Colonic mucosa (tissue), 4 donors: ENCODE data around the gene CELA2B. TPM values are rescaled to one million over a fixed set of nuclear protein-coding genes. Genes with fewer than 3 reads are reported as not detected.

Experiments
- DNase-seq: peaks from one replicate; pipeline ENCODE4 v3.0.0-alpha.2; 2020
- H3K27ac ChIP-seq: fragments of 200-600 bp; one replicate; pipeline ENCODE4 v1.8.0; 2021
- H3K27me3 ChIP-seq: fragments of 200-600 bp; one replicate; pipeline ENCODE4 v1.8.0; 2021
- H3K36me3 ChIP-seq: fragments of 200-600 bp; one replicate; pipeline ENCODE4 v1.8.0; 2021
- H3K4me1 ChIP-seq: fragments of 200-600 bp; one replicate; pipeline ENCODE4 v1.8.0; 2021; ENCODE audit warnings: mild to moderate bottlenecking
- H3K4me3 ChIP-seq: fragments of 200-600 bp; one replicate; pipeline ENCODE4 v1.8.0; 2021
- H3K9ac ChIP-seq, 2 donors: one replicate each; pipeline ENCODE4 v1.7.0; 2013; ENCODE audit warnings: control low read depth in 2 of 2, low read depth in 2 of 2, low read length in 2 of 2
- H3K9me3 ChIP-seq: fragments of 200-600 bp; one replicate; pipeline ENCODE4 v1.8.0; 2021
- CTCF ChIP-seq: fragments of 200-600 bp; IDR thresholded peaks from one replicate; pipeline ENCODE4 v1.8.0; 2022; ENCODE audit warnings: antibody characterized with exemption, mild to moderate bottlenecking
- intact Hi-C: fragments of 100-400 bp; cut with DNase I; formaldehyde crosslinking; loops from one replicate; pipeline ENCODE4 v1.14.1; 2022
- total RNA-seq, 2 donors: library from RNA; stranded (reverse); fragmentation: NEBNext Ultra II Directional in 1 of 2; extraction: Animal tissue kit (Norgen Biotek cat#: 25700) in 1 of 2; gene quantifications; one replicate each; pipeline ENCODE4 v1.2.1, GENCODE V29; 2021
- donor health status: healthy.
- donor health status: DM: no; HTN: no; CAD: no.
- donor health status: DM: no; HTN: no; CAD: no.

The CELA2B gene
- total RNA-seq, 2 donors from 2014 or later: 1.1 TPM; not detected in 1

GRCh38 chr1:15526490-15527339 is 50.8 kb downstream of the CELA2B start, which contains the start of gene DNAJC16:
Gene DNAJC16 (plus strand): TSS chr1:15526848. CDS start chr1:15529106, 2,258 bp downstream.
- peak; percentile 100 for DNase-seq
- peak within 1 kb of the TSS; percentile 74 to 95 for H3K9ac ChIP-seq
- H3K9me3 ChIP-seq: no peaks in the 10 kb centered on the region
- H3K27me3 ChIP-seq: no peaks in the 10 kb centered on the region
- TF ChIP-seq CTCF: no peak
- peaks cover 5% of the 10 kb centered on the region for H3K4me1 ChIP-seq
- H3K4me3 ChIP-seq: peak within 1 kb of the TSS; percentile 83
- intact Hi-C loops: no loop called here
- peak within 1 kb of the TSS; percentile 89 for H3K27ac ChIP-seq
- H3K36me3 ChIP-seq: no peaks in the 10 kb centered on the region

GRCh38 chr1:15531003-15531402 is 55.1 kb downstream of the CELA2B start:
- intact Hi-C loops: no loop called here
- no peak overlapping the region for H3K4me3 ChIP-seq
- H3K36me3 ChIP-seq: no peaks in the 10 kb centered on the region
- DNase-seq: no peak
- H3K9ac ChIP-seq: no peak overlapping the region
- no peaks in the 10 kb centered on the region for H3K27me3 ChIP-seq
- H3K27ac ChIP-seq: no peak overlapping the region
- no peak for TF ChIP-seq CTCF
- no peaks in the 10 kb centered on the region for H3K9me3 ChIP-seq
- H3K4me1 ChIP-seq: no peaks in the 10 kb centered on the region

- Histone ChIP-seq H3K27ac (no peak overlapping the region), H3K27me3 (no peaks in the 10 kb centered on the region), H3K9me3 (no peaks in the 10 kb centered on the region), H3K36me3 (no peaks in the 10 kb centered on the region), H3K4me3 (no peak overlapping the region), H3K4me1 (no peaks in the 10 kb centered on the region), H3K9ac (no peak overlapping the region)
- no peak for TF ChIP-seq CTCF
- intact Hi-C loops: no loop called here
- no peak for DNase-seq
These were observed 55.8 kb downstream of the CELA2B start for GRCh38 chr1:15531682-15532081.

GRCh38 chr1:15538771-15539170 is 62.9 kb downstream of the CELA2B start:
- Histone ChIP-seq H3K9ac (no peak overlapping the region), H3K4me1 (no peaks in the 10 kb centered on the region), H3K27ac (no peak overlapping the region), H3K9me3 (no peaks in the 10 kb centered on the region), H3K4me3 (no peak overlapping the region), H3K27me3 (no peaks in the 10 kb centered on the region), H3K36me3 (peaks cover 7% of the 10 kb centered on the region)
- DNase-seq: no peak
- no peak for TF ChIP-seq CTCF
- intact Hi-C loops: no loop called here

- intact Hi-C loops: no loop called here
- Histone ChIP-seq H3K9me3 (no peaks in the 10 kb centered on the region), H3K36me3 (peaks cover 14% of the 10 kb centered on the region), H3K4me1 (no peaks in the 10 kb centered on the region), H3K27ac (no peak overlapping the region), H3K9ac (no peak overlapping the region), H3K27me3 (no peaks in the 10 kb centered on the region), H3K4me3 (no peak overlapping the region)
- no peak for DNase-seq
- TF ChIP-seq CTCF: no peak
These were observed 64.3 kb downstream of the CELA2B start for GRCh38 chr1:15540186-15540585.

Other genes starting within 250 kb of the CELA2B start
- gene FHAD1, start 228.9 kb upstream of the CELA2B start, total RNA-seq: 1 to 10 TPM; 1.5 to 1.8 TPM
- gene EFHD2, start 66.2 kb upstream of the CELA2B start, total RNA-seq: 100 to 1,000 TPM; 160 to 191 TPM
- gene CTRC, start 37.7 kb upstream of the CELA2B start, total RNA-seq: 1 to 10 TPM in 1 of 2 donors, not detected in 1; 6.0 TPM
- gene CELA2A, start 19.4 kb upstream of the CELA2B start, total RNA-seq: 1 to 10 TPM in 1 of 2 donors, not detected in 1; 3.6 TPM
- 10 to 100 TPM; 14.5 to 15.5 TPM for gene CASP9, start 48.1 kb downstream of the CELA2B start, total RNA-seq
- 10 to 100 TPM; 19.5 to 22.1 TPM for gene DNAJC16, start 50.7 kb downstream of the CELA2B start, total RNA-seq
- gene AGMAT, start 108.9 kb downstream of the CELA2B start, total RNA-seq: 10 to 100 TPM; 21.6 to 54.2 TPM
- 10 to 100 TPM; 28.6 to 38.7 TPM for gene DDI2, start 141.4 kb downstream of the CELA2B start, total RNA-seq
- 10 to 100 TPM; 32.7 to 37.2 TPM for gene PLEKHM2, start 208.2 kb downstream of the CELA2B start, total RNA-seq